ENCODE data around the gene CILP.
"Not testable (repeated sequence)": the region's sequence is repeated elsewhere in the genome, so short reads cannot be mapped to it uniquely, and the experiment has no call there.

The CILP gene

DNA sequence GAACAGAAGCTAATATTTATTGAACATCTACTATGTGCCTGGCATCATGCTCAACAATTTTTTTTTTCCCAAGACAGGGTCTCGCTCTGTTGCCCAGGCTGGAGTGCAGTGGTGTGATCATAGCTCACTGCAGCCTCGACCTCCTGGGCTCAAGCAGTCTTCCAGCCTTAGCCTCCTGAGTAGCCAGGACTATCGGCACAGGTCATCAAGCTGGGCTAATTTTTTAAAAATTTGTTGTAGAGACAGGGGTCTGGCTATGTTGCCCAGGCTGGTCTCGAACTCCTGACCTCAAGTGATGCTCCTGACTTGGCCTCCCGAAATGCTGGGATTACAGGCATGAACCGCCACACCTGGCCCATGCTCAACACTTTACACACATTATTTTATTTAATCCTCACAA, 35.7 kb upstream of the CILP start:
- no peak for TF ChIP-seq CTCF (IDR thresholded peaks at IDR 0.05; ENCODE audit: low read depth, low read length, missing control alignments)
- no peaks in the 10 kb centered on the region for H3K36me3 ChIP-seq (replicated peaks)
- in situ Hi-C loops (cut with HindIII; ENCODE audit: low pct_ligation_motif_present, low sequenced_read_pairs), result no loop called here
- no peaks in the 10 kb centered on the region for H3K27me3 ChIP-seq (replicated peaks)
- no peak overlapping the region for H3K4me3 ChIP-seq (ENCODE audit: low read depth, low read length)
- H3K27ac ChIP-seq, result no peak overlapping the region
- no peak for DNase-seq

DNA sequence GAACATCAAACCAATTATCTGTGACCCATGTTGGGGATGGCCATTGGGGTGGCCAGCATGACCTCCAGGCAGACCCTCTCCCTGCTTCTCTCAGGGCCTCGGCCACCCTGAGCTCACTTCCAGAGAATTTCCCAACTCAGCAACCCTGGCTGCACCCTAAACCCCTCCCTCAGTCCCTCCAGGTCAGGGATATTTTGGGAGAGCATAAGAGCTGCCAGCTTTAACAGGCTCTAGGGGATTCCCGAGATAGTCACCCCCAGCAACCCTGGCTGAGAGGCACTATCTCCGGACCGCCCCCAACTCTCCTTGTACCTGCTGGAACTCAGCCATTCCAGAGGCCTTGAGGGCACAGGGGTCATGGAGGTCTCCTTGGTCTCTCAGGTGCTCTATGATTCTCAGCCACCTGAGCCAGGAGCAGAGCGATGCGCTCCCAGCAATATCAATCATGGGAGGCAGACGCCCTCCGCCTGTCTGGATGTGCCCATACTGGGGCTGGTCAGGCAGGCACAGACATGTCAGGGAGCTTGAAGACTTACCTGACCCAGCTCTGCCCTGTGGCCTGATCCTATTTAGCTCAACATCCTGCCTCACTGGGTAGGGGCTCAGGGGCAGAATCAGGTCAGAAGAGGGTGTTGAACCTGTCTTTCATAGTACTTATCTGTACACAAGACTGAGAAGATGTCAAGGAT, 34.9 kb upstream of the CILP start:
- Histone ChIP-seq H3K27ac (no peak overlapping the region), H3K4me3 (ENCODE audit: low read depth, low read length) (no peak overlapping the region), H3K27me3 (replicated peaks) (no peaks in the 10 kb centered on the region), H3K36me3 (replicated peaks) (no peaks in the 10 kb centered on the region)
- in situ Hi-C loops (cut with HindIII; ENCODE audit: low pct_ligation_motif_present, low sequenced_read_pairs), result no loop called here
- DNase-seq, result no peak
- TF ChIP-seq CTCF (IDR thresholded peaks at IDR 0.05; ENCODE audit: low read depth, low read length, missing control alignments), result no peak

GRCh38 chr15:65245096-65245856, 34.0 kb upstream of the CILP start:
- H3K4me3 ChIP-seq (ENCODE audit: low read depth, low read length), result no peak overlapping the region
- no peak overlapping the region for H3K27ac ChIP-seq
- H3K36me3 ChIP-seq (replicated peaks), result no peaks in the 10 kb centered on the region
- no peaks in the 10 kb centered on the region for H3K27me3 ChIP-seq (replicated peaks)
- DNase-seq, result peak; percentile 47
- in situ Hi-C loops (cut with HindIII; ENCODE audit: low pct_ligation_motif_present, low sequenced_read_pairs), result no loop called here
- TF ChIP-seq CTCF (IDR thresholded peaks at IDR 0.05; ENCODE audit: low read depth, low read length, missing control alignments), result no peak

- in situ Hi-C loops (cut with HindIII; ENCODE audit: low pct_ligation_motif_present, low sequenced_read_pairs), result no loop called here
- TF ChIP-seq CTCF (IDR thresholded peaks at IDR 0.05; ENCODE audit: low read depth, low read length, missing control alignments), result no peak
- Histone ChIP-seq H3K4me3 (ENCODE audit: low read depth, low read length) (no peak overlapping the region), H3K27me3 (replicated peaks) (no peaks in the 10 kb centered on the region), H3K36me3 (replicated peaks) (no peaks in the 10 kb centered on the region), H3K27ac (no peak overlapping the region)
- no peak for DNase-seq
Observed at GRCh38 chr15:65244638-65245037, 33.4 kb upstream of the CILP start.

GRCh38 chr15:65236443-65236842, 25.2 kb upstream of the CILP start:
- H3K4me3 ChIP-seq (ENCODE audit: low read depth, low read length); H3K27ac ChIP-seq; DNase-seq; in situ Hi-C loops (cut with HindIII; ENCODE audit: low pct_ligation_motif_present, low sequenced_read_pairs); H3K27me3 ChIP-seq (replicated peaks); H3K36me3 ChIP-seq (replicated peaks): not testable (repeated sequence)

DNA sequence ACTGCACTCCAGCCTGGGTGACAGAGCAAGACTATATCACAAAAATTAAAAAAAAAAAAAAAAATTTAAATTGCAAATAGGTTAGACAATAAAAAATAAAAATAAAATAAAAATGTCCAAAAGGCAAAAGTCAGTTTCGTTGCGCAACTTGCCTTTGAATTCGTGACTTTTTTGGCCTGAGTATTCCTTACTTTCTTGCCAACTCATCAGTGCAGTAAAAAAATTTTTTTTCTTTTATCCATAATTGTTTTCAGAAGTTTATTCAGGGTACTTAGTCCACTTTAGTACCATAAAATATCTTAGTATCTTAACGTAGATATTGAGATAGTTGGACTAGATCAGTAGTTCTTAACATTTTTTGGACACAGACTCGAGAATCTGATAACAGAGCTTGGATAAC, 22.4 kb upstream of the CILP start:
- H3K27ac ChIP-seq, result no peak overlapping the region
- in situ Hi-C loops (cut with HindIII; ENCODE audit: low pct_ligation_motif_present, low sequenced_read_pairs), result no loop called here
- H3K27me3 ChIP-seq (replicated peaks), result no peaks in the 10 kb centered on the region
- TF ChIP-seq CTCF (IDR thresholded peaks at IDR 0.05; ENCODE audit: low read depth, low read length, missing control alignments), result no peak
- no peak overlapping the region for H3K4me3 ChIP-seq (ENCODE audit: low read depth, low read length)
- H3K36me3 ChIP-seq (replicated peaks), result no peaks in the 10 kb centered on the region
- DNase-seq, result no peak

Data from brain microvascular endothelial cell (primary cell).